ENCODE results near the gene REG1B. TPM values are rescaled to one million over a fixed set of nuclear protein-coding genes. Genes with fewer than 3 reads are reported as not detected.

The REG1B gene, protein sequence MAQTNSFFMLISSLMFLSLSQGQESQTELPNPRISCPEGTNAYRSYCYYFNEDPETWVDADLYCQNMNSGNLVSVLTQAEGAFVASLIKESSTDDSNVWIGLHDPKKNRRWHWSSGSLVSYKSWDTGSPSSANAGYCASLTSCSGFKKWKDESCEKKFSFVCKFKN
- not detected in 2 replicates for total RNA-seq

GRCh38 chr2:79087785-79088364, at the start of gene REG1B:
TSS of gene REG1B (minus strand) at chr2:79087993. CDS start at chr2:79087612, 381 bp downstream.

GRCh38 chr2:79120194-79120713, 32.5 kb upstream of the REG1B start, which contains the start of gene REG1A:
TSS of gene REG1A (plus strand) at chr2:79120488. CDS start at chr2:79120862, 374 bp downstream.

Other genes starting within 250 kb of the REG1B start
- not detected in 2 replicates for gene REG3G, start 62.3 kb downstream of the REG1B start, total RNA-seq
- not detected in 2 replicates for gene REG1A, start 32.5 kb upstream of the REG1B start, total RNA-seq
- gene REG3A, start 71.8 kb upstream of the REG1B start, total RNA-seq, result not detected in 2 replicates